Neutrophil (primary cell): ENCODE results near the gene HMCN2.

Experiments used
- H3K27ac ChIP-seq: fragments of 200-600 bp; sonication (generic); 2 replicates; pipeline ENCODE4 v1.5.1; 2016; ENCODE audit warnings: mild to moderate bottlenecking, moderate library complexity
- H3K27me3 ChIP-seq: fragments of 200-600 bp; sonication (generic); 2 replicates; pipeline ENCODE4 v1.6.0; 2016; ENCODE audit warnings: mild to moderate bottlenecking
- H3K36me3 ChIP-seq: fragments of 200-600 bp; sonication (generic); 2 replicates; pipeline ENCODE4 v1.5.1; 2017
- H3K4me1 ChIP-seq, 2 experiments: fragments of 200-600 bp in 1 of 2; sonication (generic) in 1 of 2; 1 replicate in 1 of 2; 2 replicates in 1 of 2; pipeline versions ENCODE4 v1.5.1 to v1.6.1; 2013 to 2016; ENCODE audit warnings: low read depth in 1 of 2, low read length in 1 of 2, mild to moderate bottlenecking in 1 of 2, moderate library complexity in 1 of 2; ENCODE audit not compliant: control insufficient read depth in 1 of 2, insufficient read depth in 1 of 2
- H3K4me3 ChIP-seq, 2 experiments: fragments of 200-600 bp in 1 of 2; sonication (generic) in 1 of 2; 1 replicate in 1 of 2; 2 replicates in 1 of 2; pipeline ENCODE4 v1.5.1; 2013 to 2016; ENCODE audit warnings: low read depth in 1 of 2, low read length in 1 of 2, mild to moderate bottlenecking in 1 of 2, moderate library complexity in 1 of 2
- H3K9me3 ChIP-seq: fragments of 200-600 bp; sonication (generic); 2 replicates; pipeline ENCODE4 v1.5.1; 2016
- CTCF ChIP-seq: fragments of 200-600 bp; sonication (generic); IDR thresholded peaks from 2 replicates; pipeline ENCODE4 v1.5.1; 2016; ENCODE audit warnings: antibody characterized with exemption

Gene HMCN2

GRCh38 chr9:130263601-130264413 is 1.8 kb upstream of the HMCN2 start:
- Histone ChIP-seq H3K9me3 (no peaks in the 10 kb centered on the region), H3K27me3 (peaks cover 96% of the 10 kb centered on the region), H3K4me1 (peaks cover 6% of the 10 kb centered on the region in 2 experiments), H3K4me3 (no peak overlapping the region), H3K36me3 (no peaks in the 10 kb centered on the region), H3K27ac (no peak overlapping the region)
- no peak for TF ChIP-seq CTCF

GRCh38 chr9:130264414-130265350 is 878 bp upstream of the HMCN2 start:
- Histone ChIP-seq H3K4me1 (peaks cover 7 to 10% of the 10 kb centered on the region in 2 experiments), H3K4me3 (no peak overlapping the region), H3K9me3 (no peaks in the 10 kb centered on the region), H3K27ac (no peak overlapping the region), H3K27me3 (peaks cover 88% of the 10 kb centered on the region), H3K36me3 (no peaks in the 10 kb centered on the region)
- TF ChIP-seq CTCF: no peak

GRCh38 chr9:130266236-130267098 is 907 bp downstream of the HMCN2 start:
- no peaks in the 10 kb centered on the region for H3K36me3 ChIP-seq
- H3K4me1 ChIP-seq: peaks cover 7 to 10% of the 10 kb centered on the region in 2 experiments
- H3K4me3 ChIP-seq: no peak overlapping the region
- no peak for TF ChIP-seq CTCF
- peaks cover 85% of the 10 kb centered on the region for H3K27me3 ChIP-seq
- H3K27ac ChIP-seq: no peak overlapping the region
- no peaks in the 10 kb centered on the region for H3K9me3 ChIP-seq

GRCh38 chr9:130267930-130268329 is 2.4 kb downstream of the HMCN2 start:
- no peaks in the 10 kb centered on the region for H3K36me3 ChIP-seq
- H3K27ac ChIP-seq: no peak overlapping the region
- H3K27me3 ChIP-seq: peaks cover 82% of the 10 kb centered on the region
- H3K4me1 ChIP-seq: peaks cover 7 to 10% of the 10 kb centered on the region in 2 experiments
- H3K9me3 ChIP-seq: no peaks in the 10 kb centered on the region
- TF ChIP-seq CTCF: no peak
- H3K4me3 ChIP-seq: no peak overlapping the region
